Fibroblast of lung (primary cell): ENCODE measurements around the gene TRAPPC8. TPM values are rescaled to one million over a fixed set of nuclear protein-coding genes. Genes with fewer than 3 reads are reported as not detected.

Experiments
- DNase-seq, 2 donors: peaks; one replicate each; pipeline versions ENCODE4 v3.0.0 to v3.0.0-alpha.2; 2010; ENCODE audit warnings: low read depth in 2 of 2
- H2AFZ ChIP-seq: 2 replicates; pipeline ENCODE4 v1.5.1; 2012; ENCODE audit warnings: low read length, control low read depth, inconsistent platforms
- H3K27ac ChIP-seq: 2 replicates; pipeline ENCODE4 v1.5.1; 2011; ENCODE audit warnings: low read length, control low read depth; ENCODE audit not compliant: insufficient read depth
- H3K27me3 ChIP-seq: 2 replicates; pipeline ENCODE4 v1.5.1; 2011; ENCODE audit warnings: mild to moderate bottlenecking, low read length; ENCODE audit not compliant: control insufficient read depth, insufficient read depth
- H3K36me3 ChIP-seq: 2 replicates; pipeline ENCODE4 v1.5.1; 2011; ENCODE audit warnings: low read length; ENCODE audit not compliant: control insufficient read depth, insufficient read depth
- H3K4me1 ChIP-seq: 2 replicates; pipeline ENCODE4 v1.5.1; 2011; ENCODE audit warnings: low read length; ENCODE audit not compliant: control insufficient read depth, insufficient read depth; ENCODE audit errors: extremely low read depth
- H3K4me2 ChIP-seq: 2 replicates; pipeline ENCODE4 v1.5.1; 2011; ENCODE audit warnings: low read length, control low read depth; ENCODE audit not compliant: insufficient read depth; ENCODE audit errors: extremely low read depth
- H3K4me3 ChIP-seq, 4 experiments: fragments of 200-600 bp in 1 of 4; sonication (generic) in 1 of 4; replicated peaks in 1 of 4; 2 replicates each; pipeline ENCODE4 v1.5.1; 2011 to 2016; ENCODE audit warnings: low read length in 4 of 4, low read depth in 3 of 4, mild to moderate bottlenecking in 3 of 4, control low read depth in 2 of 4, inconsistent platforms in 1 of 4, mixed read lengths in 1 of 4; ENCODE audit not compliant: insufficient read depth in 1 of 4; ENCODE audit errors: control extremely low read depth in 1 of 4
- H3K79me2 ChIP-seq: 2 replicates; pipeline ENCODE4 v1.5.1; 2012; ENCODE audit warnings: mild to moderate bottlenecking, low read length, inconsistent platforms; ENCODE audit not compliant: control insufficient read depth, insufficient read depth
- H3K9ac ChIP-seq: 2 replicates; pipeline ENCODE4 v1.5.1; 2011; ENCODE audit warnings: mild to moderate bottlenecking, low read length, control low read depth; ENCODE audit not compliant: insufficient read depth
- H3K9me3 ChIP-seq: 2 replicates; pipeline ENCODE4 v1.5.1; 2012; ENCODE audit warnings: low read depth, low read length; ENCODE audit not compliant: control insufficient read depth, insufficient read depth
- H4K20me1 ChIP-seq: 2 replicates; pipeline ENCODE4 v1.5.1; 2011; ENCODE audit warnings: low read length; ENCODE audit not compliant: control insufficient read depth, insufficient read depth; ENCODE audit errors: extremely low read depth
- EZH2 ChIP-seq: IDR thresholded peaks from 2 replicates; pipeline ENCODE4 v1.5.1; 2012; ENCODE audit warnings: low read length, control low read depth, mild to moderate bottlenecking; ENCODE audit errors: missing control alignments
- polyA plus RNA-seq, 2 donors: library from polyadenylated mRNA; depleted of rRNA in 1 of 2; stranded (reverse) in 1 of 2; unstranded in 1 of 2; fragments of >200 nt; gene quantifications; 2 replicates each; pipeline ENCODE4 v1.2.1, GENCODE V29; 2011 to 2012; ENCODE audit warnings: missing spikeins in 1 of 2
- total RNA-seq: library from RNA; depleted of rRNA; stranded (reverse); fragments of >200 nt; gene quantifications from 2 replicates; pipeline ENCODE4 v1.2.1, GENCODE V29; 2014
- TF ChIP-seq, protein P1 (sequence below), 2 donors: IDR thresholded peaks in 1 of 2; conservative IDR thresholded peaks in 1 of 2; 1 replicate in 1 of 2; 2 replicates in 1 of 2; pipeline ENCODE4 v1.5.1; 2011 to 2012; ENCODE audit warnings: low read length in 2 of 2, control low read depth in 1 of 2, inconsistent platforms in 1 of 2, low read depth in 1 of 2, mild to moderate bottlenecking in 1 of 2

The TRAPPC8 gene
- total and polyA plus RNA-seq, 2 donors (not counting 1 experiment from before 2014, with no cell fraction given) = 53.4 to 64.2 TPM

DNA sequence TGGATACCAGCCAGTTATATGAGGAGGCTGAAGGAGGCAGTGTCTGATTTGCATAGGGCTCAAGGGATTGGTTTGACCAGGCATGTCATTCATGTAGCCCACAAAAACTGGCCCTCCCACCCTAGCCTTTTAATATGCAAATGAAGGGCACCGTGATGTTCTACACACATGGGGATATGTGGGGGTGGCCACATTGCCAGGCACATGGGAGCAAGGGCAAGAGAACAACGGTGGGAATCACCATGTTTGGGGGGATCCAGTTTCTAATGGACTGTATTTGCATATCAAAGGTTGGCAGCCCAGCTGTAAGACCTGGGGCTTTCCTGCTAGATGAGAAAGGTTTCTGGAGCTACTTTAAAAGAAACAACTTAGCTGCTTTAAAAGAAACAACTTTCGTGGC is 117.2 kb downstream of the TRAPPC8 start:
- Histone ChIP-seq H3K79me2 (no peaks in the 10 kb centered on the region), H3K36me3 (no peaks in the 10 kb centered on the region), H3K4me2 (no peak overlapping the region), H3K27me3 (no peaks in the 10 kb centered on the region), H3K9me3 (no peaks in the 10 kb centered on the region), H3K9ac (no peak overlapping the region), H3K4me3 (no peak overlapping the region), H3K27ac (no peak overlapping the region), H3K4me1 (no peaks in the 10 kb centered on the region), H4K20me1 (no peaks in the 10 kb centered on the region), H2AFZ (no peak overlapping the region)
- no peak for DNase-seq
- TF ChIP-seq, protein P1, sequence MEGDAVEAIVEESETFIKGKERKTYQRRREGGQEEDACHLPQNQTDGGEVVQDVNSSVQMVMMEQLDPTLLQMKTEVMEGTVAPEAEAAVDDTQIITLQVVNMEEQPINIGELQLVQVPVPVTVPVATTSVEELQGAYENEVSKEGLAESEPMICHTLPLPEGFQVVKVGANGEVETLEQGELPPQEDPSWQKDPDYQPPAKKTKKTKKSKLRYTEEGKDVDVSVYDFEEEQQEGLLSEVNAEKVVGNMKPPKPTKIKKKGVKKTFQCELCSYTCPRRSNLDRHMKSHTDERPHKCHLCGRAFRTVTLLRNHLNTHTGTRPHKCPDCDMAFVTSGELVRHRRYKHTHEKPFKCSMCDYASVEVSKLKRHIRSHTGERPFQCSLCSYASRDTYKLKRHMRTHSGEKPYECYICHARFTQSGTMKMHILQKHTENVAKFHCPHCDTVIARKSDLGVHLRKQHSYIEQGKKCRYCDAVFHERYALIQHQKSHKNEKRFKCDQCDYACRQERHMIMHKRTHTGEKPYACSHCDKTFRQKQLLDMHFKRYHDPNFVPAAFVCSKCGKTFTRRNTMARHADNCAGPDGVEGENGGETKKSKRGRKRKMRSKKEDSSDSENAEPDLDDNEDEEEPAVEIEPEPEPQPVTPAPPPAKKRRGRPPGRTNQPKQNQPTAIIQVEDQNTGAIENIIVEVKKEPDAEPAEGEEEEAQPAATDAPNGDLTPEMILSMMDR (conservative IDR thresholded peaks at IDR 0.05 in 1 of 2, IDR thresholded peaks at IDR 0.05 in 1 of 2; ENCODE audit: low read depth in 1 of 2, low read length in 2 of 2) = no peak
- no peak for TF ChIP-seq EZH2

DNA sequence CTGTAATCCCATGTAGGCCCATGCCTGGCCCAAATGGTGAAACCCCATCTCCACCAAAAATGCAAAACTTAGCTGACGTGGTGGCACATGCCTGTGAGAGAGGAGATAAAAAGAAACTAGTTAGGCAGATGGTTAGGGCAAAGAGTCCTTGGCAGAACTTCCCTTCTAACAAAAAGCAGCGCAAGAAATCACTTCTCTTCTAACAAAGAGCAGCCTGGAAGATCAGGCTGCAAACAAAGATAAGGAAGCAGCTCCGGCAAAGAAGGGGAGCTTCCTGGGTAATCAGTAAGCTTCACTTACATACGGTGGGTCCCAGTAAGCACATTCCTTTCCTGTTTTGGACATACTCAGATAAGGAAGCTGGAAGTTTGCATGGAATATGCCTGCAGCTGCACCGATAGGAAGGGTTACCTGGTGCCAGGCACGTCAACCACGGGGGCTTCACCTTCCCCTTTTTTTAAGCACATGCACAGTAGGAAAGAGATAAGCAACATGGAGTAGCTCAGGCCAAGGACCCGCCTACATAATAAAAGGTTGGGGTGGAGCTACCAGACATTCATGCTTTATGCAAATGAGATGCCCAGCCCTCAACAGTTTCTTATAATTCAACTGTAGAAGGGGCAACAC is 121.3 kb downstream of the TRAPPC8 start:
- no peak overlapping the region for H2AFZ ChIP-seq
- no peak for TF ChIP-seq EZH2
- TF ChIP-seq, protein P1 (conservative IDR thresholded peaks at IDR 0.05 in 1 of 2, IDR thresholded peaks at IDR 0.05 in 1 of 2; ENCODE audit: low read depth in 1 of 2, low read length in 2 of 2) = no peak

DNA sequence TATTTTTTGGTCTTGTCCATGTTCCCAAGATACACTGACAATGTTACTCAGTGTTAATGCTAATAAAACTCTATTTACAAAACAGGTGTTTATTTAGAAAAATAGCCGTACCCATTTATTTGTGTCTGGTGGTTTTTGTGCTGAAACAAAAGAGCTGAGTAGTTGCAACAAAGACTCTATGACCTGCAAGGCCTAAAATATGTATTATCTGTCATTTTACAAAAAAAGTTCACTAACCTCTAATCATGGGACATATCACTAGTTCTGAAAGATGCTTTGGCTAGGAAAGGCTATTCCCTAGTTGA is 123.1 kb downstream of the TRAPPC8 start:
- DNase-seq = no peak
- Histone ChIP-seq H3K36me3 (no peaks in the 10 kb centered on the region), H3K27ac (no peak overlapping the region), H2AFZ (no peak overlapping the region), H3K4me3 (no peak overlapping the region), H4K20me1 (no peaks in the 10 kb centered on the region), H3K9ac (no peak overlapping the region), H3K27me3 (no peaks in the 10 kb centered on the region), H3K4me2 (no peak overlapping the region), H3K9me3 (no peaks in the 10 kb centered on the region), H3K4me1 (no peaks in the 10 kb centered on the region), H3K79me2 (no peaks in the 10 kb centered on the region)
- no peak for TF ChIP-seq EZH2
- TF ChIP-seq, protein P1 (conservative IDR thresholded peaks at IDR 0.05 in 1 of 2, IDR thresholded peaks at IDR 0.05 in 1 of 2; ENCODE audit: low read depth in 1 of 2, low read length in 2 of 2) = no peak

More for the DNA sequence above, 121.3 kb downstream of the TRAPPC8 start:
- Histone ChIP-seq H3K4me2 (no peak overlapping the region), H3K27me3 (no peaks in the 10 kb centered on the region), H3K4me1 (no peaks in the 10 kb centered on the region), H3K79me2 (no peaks in the 10 kb centered on the region), H4K20me1 (no peaks in the 10 kb centered on the region), H3K9me3 (no peaks in the 10 kb centered on the region), H3K27ac (no peak overlapping the region), H3K4me3 (no peak overlapping the region), H3K9ac (no peak overlapping the region), H3K36me3 (no peaks in the 10 kb centered on the region)
- no peak for DNase-seq
